HTERT RPE-1 (cell line): Measurements from ENCODE around the gene SYNGAP1.

Experiments used
- in situ Hi-C: fragments of 300-500 bp; cut with MboI; formaldehyde crosslinking; loops from 4 replicates; pipeline ENCODE4 v1.14.3; 2020; ENCODE audit warnings: low sequenced_read_pairs

SYNGAP1 gene

GRCh38 chr6:33420491-33421343, 852 bp downstream of the SYNGAP1 start:
- in situ Hi-C loops = no loop called here

- in situ Hi-C loops = no loop called here
Measured at GRCh38 chr6:33421344-33421643, 1.4 kb downstream of the SYNGAP1 start.

GRCh38 chr6:33423777-33424176, 3.9 kb downstream of the SYNGAP1 start:
- in situ Hi-C loops = no loop called here

- in situ Hi-C loops = no loop called here
Measured at GRCh38 chr6:33424855-33425667, 5.2 kb downstream of the SYNGAP1 start.

GRCh38 chr6:33425668-33426577, 6.1 kb downstream of the SYNGAP1 start:
- in situ Hi-C loops = no loop called here

- in situ Hi-C loops = no loop called here
Measured at GRCh38 chr6:33426590-33427511, 7.0 kb downstream of the SYNGAP1 start.

GRCh38 chr6:33427585-33428223, 7.8 kb downstream of the SYNGAP1 start:
- in situ Hi-C loops = no loop called here

GRCh38 chr6:33428224-33428965, 8.5 kb downstream of the SYNGAP1 start:
- in situ Hi-C loops = no loop called here

GRCh38 chr6:33428966-33429749, 9.3 kb downstream of the SYNGAP1 start:
- in situ Hi-C loops = no loop called here

- in situ Hi-C loops = no loop called here
Measured at GRCh38 chr6:33429750-33430052, 9.8 kb downstream of the SYNGAP1 start.

- in situ Hi-C loops = no loop called here
Measured at GRCh38 chr6:33430334-33430733, 10.5 kb downstream of the SYNGAP1 start.

- in situ Hi-C loops = no loop called here
Measured at GRCh38 chr6:33430991-33431879, 11.4 kb downstream of the SYNGAP1 start.

GRCh38 chr6:33431880-33432541, 12.1 kb downstream of the SYNGAP1 start:
- in situ Hi-C loops = no loop called here

GRCh38 chr6:33432546-33432945, 12.7 kb downstream of the SYNGAP1 start:
- in situ Hi-C loops = no loop called here

- in situ Hi-C loops = no loop called here
Measured at GRCh38 chr6:33433001-33433543, 13.2 kb downstream of the SYNGAP1 start.

GRCh38 chr6:33433544-33434191, 13.8 kb downstream of the SYNGAP1 start:
- in situ Hi-C loops = no loop called here
